ENCODE measurements around the gene CCDC34.

DNA sequence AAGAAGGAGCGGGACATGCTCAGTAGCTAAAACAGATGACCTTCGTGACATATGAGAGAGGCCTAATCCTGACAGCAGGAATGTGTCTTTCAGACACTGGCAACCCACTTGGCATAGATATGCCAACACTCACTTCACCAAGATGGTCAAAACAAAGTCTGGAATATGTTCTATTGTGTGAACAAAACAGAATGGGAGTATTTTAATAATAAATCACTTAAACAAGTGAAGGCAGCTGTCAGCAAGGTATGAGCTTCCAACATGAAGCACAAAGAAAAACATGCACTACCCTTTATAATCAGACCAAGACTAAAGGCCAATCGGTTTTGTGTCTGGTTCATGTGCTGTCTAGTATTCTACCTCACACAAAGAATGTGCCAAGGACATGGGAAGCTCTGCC is 23.1 kb downstream of the CCDC34 start:
- TF ChIP-seq, protein P1, sequence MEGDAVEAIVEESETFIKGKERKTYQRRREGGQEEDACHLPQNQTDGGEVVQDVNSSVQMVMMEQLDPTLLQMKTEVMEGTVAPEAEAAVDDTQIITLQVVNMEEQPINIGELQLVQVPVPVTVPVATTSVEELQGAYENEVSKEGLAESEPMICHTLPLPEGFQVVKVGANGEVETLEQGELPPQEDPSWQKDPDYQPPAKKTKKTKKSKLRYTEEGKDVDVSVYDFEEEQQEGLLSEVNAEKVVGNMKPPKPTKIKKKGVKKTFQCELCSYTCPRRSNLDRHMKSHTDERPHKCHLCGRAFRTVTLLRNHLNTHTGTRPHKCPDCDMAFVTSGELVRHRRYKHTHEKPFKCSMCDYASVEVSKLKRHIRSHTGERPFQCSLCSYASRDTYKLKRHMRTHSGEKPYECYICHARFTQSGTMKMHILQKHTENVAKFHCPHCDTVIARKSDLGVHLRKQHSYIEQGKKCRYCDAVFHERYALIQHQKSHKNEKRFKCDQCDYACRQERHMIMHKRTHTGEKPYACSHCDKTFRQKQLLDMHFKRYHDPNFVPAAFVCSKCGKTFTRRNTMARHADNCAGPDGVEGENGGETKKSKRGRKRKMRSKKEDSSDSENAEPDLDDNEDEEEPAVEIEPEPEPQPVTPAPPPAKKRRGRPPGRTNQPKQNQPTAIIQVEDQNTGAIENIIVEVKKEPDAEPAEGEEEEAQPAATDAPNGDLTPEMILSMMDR (IDR thresholded peaks at IDR 0.05), result no peak
- no peak for TF ChIP-seq POLR2A (IDR thresholded peaks at IDR 0.05)

Data from esophagus squamous epithelium (tissue), 4 donors.